T-helper 2 cell (primary cell): Measurements from ENCODE around the gene TRIM2.
"Not testable (repeated sequence)": the region's sequence is repeated elsewhere in the genome, so short reads cannot be mapped to it uniquely, and the experiment has no call there.

Experiments used
- DNase-seq, 5 experiments: peaks; one replicate each; pipeline versions ENCODE4 v3.0.0 to v3.0.0-alpha.2; 2012 to 2022
- total RNA-seq, 2 donors: gene quantifications; one replicate each; lab custom pipeline; 2026; lab: John Stamatoyannopoulos, UW

Gene TRIM2
- total RNA-seq: 9.4 to 13.3 reads per million in 2 donors

- DNase-seq: peak in 1 of 5 experiments; percentile 33
Observed at GRCh38 chr4:153204247-153204671, at the start of gene TRIM2. Gene TRIM2 (plus strand): TSS chr4:153204443. CDS start chr4:153204531, 88 bp downstream.

GRCh38 chr4:153155686-153156085 lies 48.6 kb upstream of the TRIM2 start:
- DNase-seq: no peak

- DNase-seq: peak in 1 of 5 experiments; percentile 31
Observed at GRCh38 chr4:153156263-153156662, 48.0 kb upstream of the TRIM2 start.

- no peak for DNase-seq
Observed at GRCh38 chr4:153156721-153157120, 47.5 kb upstream of the TRIM2 start.

- peak in 1 of 5 experiments; percentile 42 for DNase-seq
Observed at GRCh38 chr4:153159016-153159415, 45.2 kb upstream of the TRIM2 start.

GRCh38 chr4:153159728-153160221 lies 44.5 kb upstream of the TRIM2 start:
- DNase-seq: no peak

- DNase-seq: no peak
Observed at GRCh38 chr4:153160821-153161220, 43.4 kb upstream of the TRIM2 start.

- no peak for DNase-seq
Observed at GRCh38 chr4:153161226-153161963, 42.8 kb upstream of the TRIM2 start.

GRCh38 chr4:153165236-153165635 lies 39.0 kb upstream of the TRIM2 start:
- DNase-seq: not testable (repeated sequence)

- DNase-seq: no peak
Observed at GRCh38 chr4:153166716-153167501, 37.3 kb upstream of the TRIM2 start.

GRCh38 chr4:153169776-153170175 lies 34.5 kb upstream of the TRIM2 start:
- DNase-seq: no peak

- no peak for DNase-seq
Observed at GRCh38 chr4:153170407-153170806, 33.8 kb upstream of the TRIM2 start.

- no peak for DNase-seq
Observed at GRCh38 chr4:153174821-153175567, 29.2 kb upstream of the TRIM2 start.

GRCh38 chr4:153176938-153177337 lies 27.3 kb upstream of the TRIM2 start:
- no peak for DNase-seq

- no peak for DNase-seq
Observed at GRCh38 chr4:153177841-153178240, 26.4 kb upstream of the TRIM2 start.

GRCh38 chr4:153179100-153179499 lies 25.1 kb upstream of the TRIM2 start:
- DNase-seq: no peak

GRCh38 chr4:153181293-153181692 lies 22.9 kb upstream of the TRIM2 start:
- no peak for DNase-seq

GRCh38 chr4:153181700-153182099 lies 22.5 kb upstream of the TRIM2 start:
- no peak for DNase-seq

GRCh38 chr4:153183146-153183545 lies 21.1 kb upstream of the TRIM2 start:
- DNase-seq: no peak

- no peak for DNase-seq
Observed at GRCh38 chr4:153185331-153185852, 18.9 kb upstream of the TRIM2 start.

- no peak for DNase-seq
Observed at GRCh38 chr4:153186046-153186728, 18.1 kb upstream of the TRIM2 start.
